RWPE2 (cell line): Measurements from ENCODE around the gene C1QTNF6.

Experiments
- ATAC-seq: fragments of 200-7000 bp; cut with Tn5 transposase; 3 replicates; pipeline ENCODE4 v1.9.1; 2021; ENCODE audit warnings: low read depth
- DNase-seq: peaks from one replicate; pipeline ENCODE4 v3.0.0-alpha.2; 2020; ENCODE audit warnings: low spot score
- H3K27ac ChIP-seq: fragments of 450-650 bp; 2 replicates; pipeline ENCODE4 v1.5.1; 2017; ENCODE audit warnings: mild to moderate bottlenecking; ENCODE audit not compliant: poor library complexity, severe bottlenecking
- H3K27me3 ChIP-seq: fragments of 250-450 bp; sonication (Bioruptor Pico); 2 replicates; pipeline ENCODE4 v1.5.1; 2021; ENCODE audit warnings: mild to moderate bottlenecking, moderate library complexity; ENCODE audit not compliant: insufficient read depth, poor library complexity, severe bottlenecking
- H3K36me3 ChIP-seq: fragments of 250-450 bp; sonication (Bioruptor Pico); 2 replicates; pipeline ENCODE4 v1.5.1; 2020; ENCODE audit warnings: low read depth, mild to moderate bottlenecking, moderate library complexity
- H3K4me1 ChIP-seq: fragments of 250-450 bp; sonication (Bioruptor Pico); 2 replicates; pipeline ENCODE4 v1.5.1; 2021; ENCODE audit warnings: mild to moderate bottlenecking, moderate library complexity; ENCODE audit not compliant: insufficient read depth, poor library complexity, severe bottlenecking
- H3K4me3 ChIP-seq: fragments of 250-450 bp; sonication (Bioruptor Pico); 2 replicates; pipeline ENCODE4 v1.5.1; 2021; ENCODE audit warnings: mild to moderate bottlenecking, moderate library complexity; ENCODE audit not compliant: severe bottlenecking
- H3K9me3 ChIP-seq: fragments of 250-450 bp; sonication (Bioruptor Pico); 2 replicates; pipeline ENCODE4 v1.5.1; 2021; ENCODE audit warnings: mild to moderate bottlenecking, moderate library complexity; ENCODE audit not compliant: severe bottlenecking
- TF ChIP-seq, protein P1 (sequence below): fragments of 450-650 bp; IDR thresholded peaks from one replicate; pipeline ENCODE4 v1.5.1; 2017; ENCODE audit warnings: mild to moderate bottlenecking, moderate library complexity; ENCODE audit not compliant: poor library complexity, severe bottlenecking

Gene C1QTNF6

DNA sequence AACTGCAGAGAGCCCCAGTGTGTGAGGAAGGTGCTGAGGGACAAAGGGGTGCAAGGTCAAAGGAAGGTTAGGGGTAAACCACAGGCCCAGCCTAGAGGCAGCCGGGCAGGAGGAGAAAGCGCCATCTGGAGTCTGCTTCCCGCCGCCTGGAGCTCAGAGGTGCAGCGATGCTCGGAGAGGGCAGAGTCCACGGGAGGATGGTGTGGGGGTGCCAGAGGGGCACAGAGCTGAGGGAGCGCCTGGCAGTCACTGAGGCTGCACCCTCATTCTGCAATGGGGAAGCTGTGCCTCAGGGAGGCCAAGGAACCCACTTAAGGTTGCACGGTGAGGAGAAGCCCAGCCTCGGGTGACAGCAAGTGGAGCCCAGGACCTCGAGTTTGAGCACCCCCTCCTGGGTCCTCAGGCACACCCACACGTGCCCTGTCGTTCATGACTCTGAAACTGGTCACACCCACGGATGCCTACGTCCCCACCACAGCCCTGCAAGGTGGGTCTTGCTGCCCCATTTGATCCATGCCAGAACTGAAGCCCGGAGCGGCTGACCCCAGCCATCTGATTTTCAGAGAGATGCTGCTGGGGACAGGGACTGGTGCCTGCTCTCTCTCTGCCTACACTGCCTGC, 39.9 kb downstream of the C1QTNF6 start:
- no peaks in the 10 kb centered on the region for H3K4me1 ChIP-seq
- DNase-seq = no peak
- no peak overlapping the region for H3K27ac ChIP-seq
- ATAC-seq = no peak
- no peak overlapping the region for H3K4me3 ChIP-seq
- peaks cover 2% of the 10 kb centered on the region for H3K9me3 ChIP-seq
- TF ChIP-seq, protein P1, sequence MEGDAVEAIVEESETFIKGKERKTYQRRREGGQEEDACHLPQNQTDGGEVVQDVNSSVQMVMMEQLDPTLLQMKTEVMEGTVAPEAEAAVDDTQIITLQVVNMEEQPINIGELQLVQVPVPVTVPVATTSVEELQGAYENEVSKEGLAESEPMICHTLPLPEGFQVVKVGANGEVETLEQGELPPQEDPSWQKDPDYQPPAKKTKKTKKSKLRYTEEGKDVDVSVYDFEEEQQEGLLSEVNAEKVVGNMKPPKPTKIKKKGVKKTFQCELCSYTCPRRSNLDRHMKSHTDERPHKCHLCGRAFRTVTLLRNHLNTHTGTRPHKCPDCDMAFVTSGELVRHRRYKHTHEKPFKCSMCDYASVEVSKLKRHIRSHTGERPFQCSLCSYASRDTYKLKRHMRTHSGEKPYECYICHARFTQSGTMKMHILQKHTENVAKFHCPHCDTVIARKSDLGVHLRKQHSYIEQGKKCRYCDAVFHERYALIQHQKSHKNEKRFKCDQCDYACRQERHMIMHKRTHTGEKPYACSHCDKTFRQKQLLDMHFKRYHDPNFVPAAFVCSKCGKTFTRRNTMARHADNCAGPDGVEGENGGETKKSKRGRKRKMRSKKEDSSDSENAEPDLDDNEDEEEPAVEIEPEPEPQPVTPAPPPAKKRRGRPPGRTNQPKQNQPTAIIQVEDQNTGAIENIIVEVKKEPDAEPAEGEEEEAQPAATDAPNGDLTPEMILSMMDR = no peak
- H3K27me3 ChIP-seq = no peaks in the 10 kb centered on the region
- H3K36me3 ChIP-seq = no peaks in the 10 kb centered on the region

DNA sequence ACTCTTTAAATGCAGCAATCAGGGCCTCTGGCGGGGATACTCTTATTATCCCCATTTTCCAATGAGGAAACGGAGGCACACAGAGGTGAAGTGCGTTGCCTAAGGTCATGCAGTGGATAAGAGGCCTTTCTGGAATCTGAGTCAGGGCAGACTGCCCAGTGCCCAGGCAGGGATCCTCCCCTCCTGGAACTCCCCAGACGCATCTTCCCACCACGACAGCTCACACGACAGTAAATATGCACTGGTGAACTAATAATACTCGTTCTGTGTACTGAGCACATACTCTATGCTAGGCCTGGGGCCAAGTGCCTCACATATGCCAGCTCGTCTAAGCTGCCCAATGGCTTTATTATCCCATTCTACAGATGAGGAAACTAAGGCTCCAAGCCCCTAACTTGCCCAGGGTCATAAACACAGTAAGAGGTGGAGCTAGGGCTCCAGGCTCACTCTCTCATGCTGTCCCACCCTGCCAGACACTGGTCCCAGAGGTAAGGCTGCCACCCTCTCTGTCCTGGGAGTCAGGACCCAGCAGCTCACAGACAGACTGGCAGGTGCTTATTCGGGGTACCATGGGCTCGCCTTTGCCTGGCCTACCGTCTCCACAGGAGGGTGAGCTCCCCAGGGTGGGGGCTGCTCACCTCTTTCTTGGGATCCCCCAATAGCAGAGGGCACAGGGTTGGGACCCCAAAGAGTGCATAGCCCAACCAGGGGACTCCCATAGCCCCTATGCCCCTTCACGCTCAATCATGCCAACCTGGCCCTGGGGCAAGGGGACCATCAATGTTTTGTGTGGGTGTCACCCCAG, 40.7 kb downstream of the C1QTNF6 start:
- no peaks in the 10 kb centered on the region for H3K36me3 ChIP-seq
- TF ChIP-seq, protein P1 = no peak
- peaks cover 2% of the 10 kb centered on the region for H3K9me3 ChIP-seq
- H3K27ac ChIP-seq = no peak overlapping the region
- no peak overlapping the region for H3K4me3 ChIP-seq
- no peaks in the 10 kb centered on the region for H3K27me3 ChIP-seq
- H3K4me1 ChIP-seq = no peaks in the 10 kb centered on the region
- no peak for ATAC-seq
- no peak for DNase-seq

DNA sequence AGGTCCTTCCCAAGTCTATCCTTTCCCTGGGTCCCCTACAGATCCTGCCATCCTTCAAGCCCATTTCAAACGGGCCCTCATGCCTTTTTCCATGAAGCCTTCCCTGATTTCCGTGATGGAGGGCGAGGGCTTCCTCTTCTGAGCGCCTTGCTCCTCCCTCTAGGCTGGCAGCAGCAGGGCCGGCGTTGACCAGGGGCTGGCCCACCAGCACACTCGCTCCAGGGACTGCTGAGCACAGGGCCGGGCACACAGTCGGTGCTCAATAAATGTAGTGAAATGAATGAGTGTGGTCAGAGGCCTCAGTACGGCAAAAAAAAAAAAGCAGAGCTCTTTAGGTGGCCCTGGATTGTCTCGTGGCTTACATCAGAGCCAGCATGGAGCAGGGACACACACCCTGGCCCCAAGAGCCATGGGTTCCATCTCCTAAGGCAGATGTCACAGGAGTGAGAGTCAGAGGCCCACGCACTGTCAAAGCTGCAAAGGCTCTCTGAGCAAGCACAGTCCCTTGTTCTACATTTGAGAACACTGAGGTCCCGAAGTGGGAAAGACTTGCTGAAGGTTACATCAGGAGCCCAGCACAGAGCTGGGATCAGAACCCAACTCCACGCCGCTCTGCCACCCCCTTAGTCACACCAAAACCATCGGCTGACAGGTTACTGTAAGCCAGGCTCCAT, 41.4 kb downstream of the C1QTNF6 start:
- TF ChIP-seq, protein P1 = no peak
- Histone ChIP-seq H3K27ac (no peak overlapping the region), H3K27me3 (no peaks in the 10 kb centered on the region), H3K9me3 (no peaks in the 10 kb centered on the region), H3K4me3 (no peak overlapping the region), H3K36me3 (no peaks in the 10 kb centered on the region), H3K4me1 (no peaks in the 10 kb centered on the region)
- no peak for ATAC-seq
- DNase-seq = no peak

DNA sequence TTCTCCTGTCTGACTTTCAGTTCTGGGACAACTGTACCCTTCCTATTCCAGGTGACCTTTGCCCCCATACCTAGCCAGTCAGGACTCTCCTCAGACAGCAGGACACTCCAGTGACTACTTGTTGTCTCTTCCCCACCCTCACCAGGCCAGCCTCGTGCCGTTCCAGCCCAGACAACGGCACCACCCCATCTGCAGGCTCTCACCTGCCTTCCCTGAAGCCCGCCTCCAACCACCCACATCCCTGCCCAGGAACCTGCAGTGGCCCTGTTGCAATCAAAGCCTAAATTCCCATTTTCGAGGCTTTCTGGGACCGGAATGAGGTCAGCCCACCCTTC, 42.0 kb downstream of the C1QTNF6 start:
- TF ChIP-seq, protein P1 = no peak
- Histone ChIP-seq H3K27me3 (no peaks in the 10 kb centered on the region), H3K9me3 (no peaks in the 10 kb centered on the region), H3K4me1 (no peaks in the 10 kb centered on the region), H3K4me3 (no peak overlapping the region), H3K27ac (no peak overlapping the region), H3K36me3 (no peaks in the 10 kb centered on the region)
- ATAC-seq (peak; percentile 57; the same call in 2 of the 3 replicates), DNase-seq (no peak)
